Gastroesophageal sphincter (tissue), 4 donors: Measurements from ENCODE around the gene TPCN1. TPM values are rescaled to one million over a fixed set of nuclear protein-coding genes. Genes with fewer than 3 reads are reported as not detected.

ENCODE experiments used
- ATAC-seq: fragments of 150-250 bp; one replicate; pipeline ENCODE4 v1.9.1; 2016; ENCODE audit warnings: mild to moderate bottlenecking, moderate library complexity
- H3K27ac ChIP-seq, 4 donors: fragments of 200-600 bp; sonication (generic) in 3 of 4; 1 replicate in 3 of 4; 2 replicates in 1 of 4; pipeline ENCODE4 v1.5.1; 2016 to 2019
- H3K27me3 ChIP-seq: fragments of 200-600 bp; sonication (generic); one replicate; pipeline ENCODE4 v1.5.1; 2019
- H3K36me3 ChIP-seq, 2 donors: fragments of 200-600 bp; sonication (generic); one replicate each; pipeline ENCODE4 v1.5.1; 2019; ENCODE audit warnings: control low read depth in 1 of 2
- H3K4me1 ChIP-seq, 3 donors: fragments of 200-600 bp; sonication (generic); 1 replicate in 2 of 3; 2 replicates in 1 of 3; pipeline ENCODE4 v1.5.1; 2016 to 2019; ENCODE audit warnings: control low read depth in 2 of 3
- H3K4me3 ChIP-seq, 2 donors: fragments of 200-600 bp; sonication (generic); one replicate each; pipeline ENCODE4 v1.5.1; 2019; ENCODE audit warnings: mild to moderate bottlenecking in 1 of 2, moderate library complexity in 1 of 2
- H3K9me3 ChIP-seq, 3 donors: fragments of 200-600 bp; sonication (generic); one replicate each; pipeline ENCODE4 v1.5.1; 2017 to 2019; ENCODE audit warnings: control low read depth in 2 of 3
- EP300 ChIP-seq: sonication (generic); formaldehyde crosslinking; IDR thresholded peaks from one replicate; pipeline ENCODE4 v1.6.1; 2017; ENCODE audit warnings: antibody characterized with exemption, mild to moderate bottlenecking
- POLR2A ChIP-seq, 2 donors: fragments of 450-650 bp; IDR thresholded peaks; one replicate each; pipeline ENCODE4 v1.6.1; 2017; ENCODE audit warnings: antibody characterized with exemption in 2 of 2, mild to moderate bottlenecking in 2 of 2, moderate library complexity in 1 of 2
- POLR2AphosphoS5 ChIP-seq: sonication (generic); formaldehyde crosslinking; IDR thresholded peaks from one replicate; pipeline ENCODE4 v1.6.1; 2017; ENCODE audit warnings: antibody characterized with exemption
- WGBS, 2 donors: methylation state at CpG; one replicate each; pipeline ENCODE4 v1.1.5; 2018; ENCODE audit warnings: low coverage in 1 of 2; 5-methylcytosine and 5-hydroxymethylcytosine counted together
- total RNA-seq, 4 donors: library from RNA; depleted of rRNA; stranded (reverse); fragments of >200 nt; gene quantifications; one replicate each; pipeline ENCODE4 v1.1.0, GENCODE V29; 2016
- TF ChIP-seq, protein P1 (sequence below), 4 experiments: fragments of 200-600 bp in 2 of 4; fragments of 450-650 bp in 2 of 4; sonication (generic) in 1 of 4; IDR thresholded peaks; one replicate each; pipeline ENCODE4 v1.5.1; 2017 to 2019; ENCODE audit warnings: antibody characterized with exemption in 4 of 4, mild to moderate bottlenecking in 2 of 4, moderate library complexity in 2 of 4

Gene TPCN1
- total RNA-seq, 4 donors from 2014 or later: 24.0 to 47.0 (median 37.3) TPM

DNA sequence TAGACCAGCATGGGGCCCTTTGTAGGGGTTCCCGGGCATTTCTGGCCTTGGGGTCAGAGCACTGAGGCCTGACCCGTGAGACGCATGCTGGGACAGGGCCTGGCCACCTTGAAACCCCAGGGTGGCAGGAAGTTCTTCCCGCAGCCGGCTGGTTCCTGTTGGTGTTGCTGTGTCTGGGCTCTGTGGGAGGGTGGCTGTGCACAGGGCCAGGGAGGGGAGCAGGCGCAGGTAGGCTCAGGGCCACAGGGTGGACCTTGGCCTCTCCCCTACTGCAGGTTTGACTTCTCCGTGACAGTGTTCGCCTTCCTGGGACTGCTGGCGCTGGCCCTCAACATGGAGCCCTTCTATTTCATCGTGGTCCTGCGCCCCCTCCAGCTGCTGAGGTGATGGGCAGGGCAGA lies 65.4 kb downstream of the TPCN1 start:
- no peak for ATAC-seq
- Histone ChIP-seq H3K9me3 (no peaks in the 10 kb centered on the region), H3K4me1 (no peaks in the 10 kb centered on the region), H3K27ac (no peak overlapping the region), H3K4me3 (no peak overlapping the region), H3K27me3 (no peaks in the 10 kb centered on the region), H3K36me3 (peaks cover 0 to 100% of the 10 kb centered on the region in 2 donors)
- TF ChIP-seq POLR2A (IDR thresholded peaks at IDR 0.05) (no peak), POLR2AphosphoS5 (no peak), EP300 (no peak)
- TF ChIP-seq, protein P1, sequence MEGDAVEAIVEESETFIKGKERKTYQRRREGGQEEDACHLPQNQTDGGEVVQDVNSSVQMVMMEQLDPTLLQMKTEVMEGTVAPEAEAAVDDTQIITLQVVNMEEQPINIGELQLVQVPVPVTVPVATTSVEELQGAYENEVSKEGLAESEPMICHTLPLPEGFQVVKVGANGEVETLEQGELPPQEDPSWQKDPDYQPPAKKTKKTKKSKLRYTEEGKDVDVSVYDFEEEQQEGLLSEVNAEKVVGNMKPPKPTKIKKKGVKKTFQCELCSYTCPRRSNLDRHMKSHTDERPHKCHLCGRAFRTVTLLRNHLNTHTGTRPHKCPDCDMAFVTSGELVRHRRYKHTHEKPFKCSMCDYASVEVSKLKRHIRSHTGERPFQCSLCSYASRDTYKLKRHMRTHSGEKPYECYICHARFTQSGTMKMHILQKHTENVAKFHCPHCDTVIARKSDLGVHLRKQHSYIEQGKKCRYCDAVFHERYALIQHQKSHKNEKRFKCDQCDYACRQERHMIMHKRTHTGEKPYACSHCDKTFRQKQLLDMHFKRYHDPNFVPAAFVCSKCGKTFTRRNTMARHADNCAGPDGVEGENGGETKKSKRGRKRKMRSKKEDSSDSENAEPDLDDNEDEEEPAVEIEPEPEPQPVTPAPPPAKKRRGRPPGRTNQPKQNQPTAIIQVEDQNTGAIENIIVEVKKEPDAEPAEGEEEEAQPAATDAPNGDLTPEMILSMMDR (IDR thresholded peaks at IDR 0.05): no peak
- no CpG with 5 or more reads among the region's 11 CpGs for WGBS, 2 donors

DNA sequence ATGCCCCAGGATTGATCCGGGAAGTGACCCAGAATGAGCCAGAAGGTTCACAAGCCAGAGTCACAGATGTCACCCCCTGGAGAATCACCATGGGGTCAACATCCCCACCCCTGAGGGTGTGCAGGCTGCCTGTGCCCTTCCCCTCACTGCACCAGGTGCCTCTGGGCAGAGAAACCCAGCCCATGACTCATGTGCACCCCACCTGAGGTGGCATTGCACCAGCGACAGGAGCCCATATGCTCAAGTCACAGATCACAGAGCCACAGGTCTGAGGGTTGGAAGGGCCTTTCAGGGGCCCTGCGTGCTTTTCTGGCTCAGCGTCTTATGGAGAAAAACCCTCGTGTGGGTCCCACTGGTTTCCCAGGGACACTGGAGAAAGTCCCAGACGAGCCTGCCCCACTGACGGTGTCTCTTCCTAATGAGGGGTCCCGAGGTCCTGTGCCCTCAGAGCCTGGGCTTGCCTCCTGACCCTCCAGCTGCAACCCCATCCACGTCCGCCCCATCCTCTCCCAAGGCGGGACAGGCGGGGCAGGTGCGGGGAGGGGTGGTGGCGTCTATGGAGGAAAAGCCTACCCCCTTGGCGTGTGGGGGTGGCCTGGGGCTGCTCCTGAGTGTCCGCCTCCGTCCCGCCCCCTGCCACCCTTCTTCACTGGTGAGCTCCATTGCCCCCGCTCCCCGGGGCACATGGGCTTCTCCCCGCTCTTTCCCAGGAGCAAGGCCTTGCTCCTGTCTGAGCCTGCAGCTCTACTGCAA lies 66.1 kb downstream of the TPCN1 start:
- Histone ChIP-seq H3K4me1 (no peaks in the 10 kb centered on the region), H3K27me3 (no peaks in the 10 kb centered on the region), H3K4me3 (no peak overlapping the region), H3K36me3 (peaks cover 0 to 100% of the 10 kb centered on the region in 2 donors), H3K9me3 (no peaks in the 10 kb centered on the region), H3K27ac (no peak overlapping the region)
- TF ChIP-seq POLR2AphosphoS5: no peak
- TF ChIP-seq, protein P1 (IDR thresholded peaks at IDR 0.05): no peak
- TF ChIP-seq POLR2A (IDR thresholded peaks at IDR 0.05): no peak
- no peak for TF ChIP-seq EP300
- ATAC-seq: no peak
- WGBS, 2 donors: 90% methylated on average over 6 of the region's 21 CpGs; no CpG with 5 or more reads in 1 of the 2 donors

DNA sequence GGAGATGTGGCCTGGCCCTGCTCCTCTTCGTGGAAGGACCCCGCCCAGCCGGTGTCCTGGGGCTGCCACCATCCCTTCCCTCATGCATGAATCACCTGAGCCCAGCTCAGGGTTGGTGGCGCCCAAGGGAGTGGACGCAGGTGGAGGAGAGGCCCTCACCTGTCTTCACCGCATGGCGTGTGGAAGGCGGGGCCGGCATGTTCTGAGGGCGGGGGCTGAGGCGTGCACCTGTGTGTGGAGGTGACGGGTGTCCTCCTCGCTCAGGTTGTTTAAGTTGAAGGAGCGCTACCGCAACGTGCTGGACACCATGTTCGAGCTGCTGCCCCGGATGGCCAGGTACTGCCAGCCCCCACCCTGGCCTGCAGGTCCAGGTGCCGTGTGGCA lies 66.6 kb downstream of the TPCN1 start:
- H3K4me1 ChIP-seq: no peaks in the 10 kb centered on the region
- H3K27me3 ChIP-seq: no peaks in the 10 kb centered on the region
- H3K9me3 ChIP-seq: no peaks in the 10 kb centered on the region
- peaks cover 0 to 100% of the 10 kb centered on the region in 2 donors for H3K36me3 ChIP-seq
- no peak for TF ChIP-seq EP300
- TF ChIP-seq POLR2A (IDR thresholded peaks at IDR 0.05): no peak
- no CpG with 5 or more reads among the region's 19 CpGs for WGBS, 2 donors
- no peak overlapping the region for H3K4me3 ChIP-seq
- no peak overlapping the region for H3K27ac ChIP-seq
- ATAC-seq: no peak

DNA sequence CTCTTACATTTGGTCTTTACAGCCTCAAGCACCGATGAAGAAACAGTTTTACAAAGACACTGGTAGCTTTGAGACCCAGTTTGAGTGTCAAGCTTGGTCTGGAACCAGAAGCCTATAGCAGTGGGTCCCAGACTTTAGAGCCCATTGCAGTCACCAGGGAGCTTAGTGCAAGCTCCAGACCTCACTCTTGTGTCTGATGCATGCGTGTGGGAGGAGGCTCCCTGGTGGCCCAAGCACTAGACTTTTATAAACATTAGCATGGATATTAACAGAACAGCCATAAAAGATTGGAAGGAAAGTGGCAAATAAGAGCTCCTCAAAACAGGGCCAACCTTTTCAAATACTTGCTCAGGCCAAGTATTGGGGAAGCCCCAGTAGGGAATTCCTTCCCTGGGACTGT lies 68.1 kb downstream of the TPCN1 start:
- no peak for TF ChIP-seq EP300
- no peak for TF ChIP-seq POLR2A (IDR thresholded peaks at IDR 0.05)
- TF ChIP-seq, protein P1 (IDR thresholded peaks at IDR 0.05): no peak
- no peak for TF ChIP-seq POLR2AphosphoS5
- H3K9me3 ChIP-seq: no peaks in the 10 kb centered on the region
- no peaks in the 10 kb centered on the region for H3K4me1 ChIP-seq
- no peaks in the 10 kb centered on the region for H3K27me3 ChIP-seq
- peaks cover 0 to 100% of the 10 kb centered on the region in 2 donors for H3K36me3 ChIP-seq
- no peak overlapping the region for H3K27ac ChIP-seq
- H3K4me3 ChIP-seq: no peak overlapping the region
- no peak for ATAC-seq
- WGBS, 2 donors: 56% methylated on average over 2 of the region's 2 CpGs; no CpG with 5 or more reads in 1 of the 2 donors

DNA sequence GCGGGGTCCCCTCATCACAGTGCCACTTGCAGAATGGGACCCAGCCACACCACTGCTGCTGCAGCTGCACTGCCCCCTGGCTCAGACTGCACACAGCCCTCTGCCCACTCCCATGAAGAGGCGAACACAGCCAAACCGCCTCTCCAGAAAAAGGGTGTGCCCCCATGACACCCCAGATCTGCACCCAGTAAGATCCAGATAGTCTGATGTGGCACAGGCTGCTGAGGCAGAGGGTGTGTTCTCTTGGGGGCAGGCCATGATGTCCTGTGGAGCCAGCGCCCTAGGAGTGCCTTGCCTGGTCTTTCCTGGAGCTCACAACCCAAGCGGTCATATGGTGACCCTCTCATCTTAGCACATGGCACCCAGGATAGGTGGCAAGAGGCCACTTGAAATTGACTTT lies 69.2 kb downstream of the TPCN1 start:
- no peak overlapping the region for H3K27ac ChIP-seq
- no peak for ATAC-seq
- H3K36me3 ChIP-seq: peaks cover 0 to 100% of the 10 kb centered on the region in 2 donors
- no peak overlapping the region for H3K4me3 ChIP-seq
- TF ChIP-seq, protein P1 (IDR thresholded peaks at IDR 0.05): no peak
- TF ChIP-seq EP300 (no peak), POLR2A (IDR thresholded peaks at IDR 0.05) (no peak), POLR2AphosphoS5 (no peak)
- no peaks in the 10 kb centered on the region for H3K27me3 ChIP-seq
- 100% methylated on average over 1 of the region's 5 CpGs; no CpG with 5 or more reads in 1 of the 2 donors for WGBS, 2 donors
- no peaks in the 10 kb centered on the region for H3K9me3 ChIP-seq
- no peaks in the 10 kb centered on the region for H3K4me1 ChIP-seq
